ENCODE data around the gene KCTD19. TPM values are rescaled to one million over a fixed set of nuclear protein-coding genes. Genes with fewer than 3 reads are reported as not detected.

KCTD19 gene
- total RNA-seq, 1 experiment from 2014 or later = not detected

DNA sequence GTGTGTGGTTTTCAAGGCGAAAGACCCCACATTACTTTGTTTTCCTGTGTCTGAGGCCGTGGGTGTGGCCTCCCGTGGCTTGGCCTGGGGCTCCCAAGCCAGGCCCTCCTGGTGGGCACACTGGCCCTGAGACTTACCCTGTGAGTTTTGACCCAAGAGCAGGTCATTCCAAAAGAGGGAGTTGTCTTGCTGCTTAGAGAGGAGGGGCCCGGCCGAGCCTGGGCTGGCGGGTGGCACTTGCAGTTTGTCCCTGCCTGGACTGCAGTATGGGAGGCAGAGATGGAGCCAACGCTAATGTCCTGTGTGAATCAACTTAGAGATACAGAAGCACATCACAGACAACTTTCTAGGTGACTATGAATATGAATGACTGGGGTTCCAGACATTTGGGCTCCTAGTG, 24.5 kb downstream of the KCTD19 start:
- H3K4me2 ChIP-seq = no peak overlapping the region

DNA sequence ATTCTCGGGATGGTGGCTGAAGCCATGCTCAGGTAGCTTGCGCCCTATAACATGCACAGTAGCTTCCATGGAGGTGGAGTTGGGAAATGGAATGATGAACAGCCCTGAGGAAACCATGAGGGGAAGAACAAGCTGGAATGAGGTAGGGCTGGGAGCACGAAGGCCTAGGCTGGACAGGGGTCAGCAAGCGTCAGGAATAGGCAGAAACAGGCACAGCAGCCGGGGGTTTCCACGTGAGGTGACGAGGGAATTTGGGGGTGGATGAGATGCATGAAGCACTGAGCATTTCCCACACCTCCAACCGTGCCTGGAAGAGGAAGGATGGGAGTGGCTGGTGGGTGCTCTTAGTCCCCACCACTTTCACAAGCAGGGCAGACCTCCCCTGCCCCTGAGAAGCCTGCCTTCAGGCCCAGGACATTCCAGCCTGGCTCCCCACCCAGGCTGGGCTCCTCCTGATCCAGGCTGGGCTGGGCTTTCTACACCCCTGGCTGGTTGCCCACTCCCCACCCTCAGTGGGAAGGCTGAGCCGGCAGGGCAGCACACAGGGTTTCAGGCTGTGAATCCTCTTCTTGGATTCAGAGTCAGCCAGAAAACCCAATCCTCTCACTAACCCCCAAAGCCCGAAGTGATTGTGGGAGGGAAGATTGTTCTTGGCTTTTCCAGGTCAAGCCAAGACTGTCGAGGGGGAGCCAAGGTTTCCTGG, 25.3 kb downstream of the KCTD19 start:
- no peaks in the 10 kb centered on the region for H3K36me3 ChIP-seq (ENCODE audit: low read depth)
- H4K20me1 ChIP-seq (ENCODE audit: insufficient read depth) = no peaks in the 10 kb centered on the region
- H3K27me3 ChIP-seq (ENCODE audit: insufficient read depth, low read depth) = no peaks in the 10 kb centered on the region
- intact Hi-C loops (cut with micrococcal nuclease; ENCODE audit: unreplicated experiment) = no loop called here
- peaks cover 6% of the 10 kb centered on the region; the same call in 1 of the 2 replicates for H3F3A ChIP-seq (ENCODE audit: insufficient read depth, low read depth)
- peaks cover 7% of the 10 kb centered on the region for H3K4me1 ChIP-seq (replicated peaks; ENCODE audit: insufficient read depth)
- H3K9me2 ChIP-seq (ENCODE audit: insufficient read depth) = no peaks in the 10 kb centered on the region
- TF ChIP-seq EZH2 (IDR thresholded peaks at IDR 0.05; ENCODE audit: low read depth) = no peak
- TF ChIP-seq CTCF (conservative IDR thresholded peaks at IDR 0.05) = no peak
- no peaks in the 10 kb centered on the region for H3K9me3 ChIP-seq (ENCODE audit: insufficient read depth, low read depth)
- CTCF ChIA-PET = no interaction called here
- no peak overlapping the region for H3K4me2 ChIP-seq
- no peak overlapping the region for H3K4me3 ChIP-seq
- no peak overlapping the region for H3K27ac ChIP-seq
- no peak for DNase-seq
- BruUV-seq (replicated peaks) = no TSS peak
- H3K79me2 ChIP-seq (ENCODE audit: low read depth) = no peaks in the 10 kb centered on the region
- POLR2A ChIA-PET (ENCODE audit: unreplicated experiment) = interaction anchor here (0.6 kb wide), 1 partner anchor 22 kb away, joined by 3 read pairs; the partner anchor contains the start of gene PLEKHG4
- no peak overlapping the region for H2AFZ ChIP-seq

More for the DNA sequence above, 24.5 kb downstream of the KCTD19 start:
- CTCF ChIA-PET = no interaction called here
- BruUV-seq (replicated peaks) = no TSS peak
- no peaks in the 10 kb centered on the region for H4K20me1 ChIP-seq (ENCODE audit: insufficient read depth)
- H3K79me2 ChIP-seq (ENCODE audit: low read depth) = no peaks in the 10 kb centered on the region
- no peak for DNase-seq
- H2AFZ ChIP-seq = no peak overlapping the region
- no peak overlapping the region for H3K4me3 ChIP-seq
- H3K9me3 ChIP-seq (ENCODE audit: insufficient read depth, low read depth) = no peaks in the 10 kb centered on the region
- no peaks in the 10 kb centered on the region for H3K27me3 ChIP-seq (ENCODE audit: insufficient read depth, low read depth)
- no peak overlapping the region for H3K27ac ChIP-seq
- no peaks in the 10 kb centered on the region for H3K9me2 ChIP-seq (ENCODE audit: insufficient read depth)
- POLR2A ChIA-PET (ENCODE audit: unreplicated experiment) = no interaction called here
- TF ChIP-seq CTCF (conservative IDR thresholded peaks at IDR 0.05) = no peak
- no peak for TF ChIP-seq EZH2 (IDR thresholded peaks at IDR 0.05; ENCODE audit: low read depth)
- no peaks in the 10 kb centered on the region for H3K4me1 ChIP-seq (replicated peaks; ENCODE audit: insufficient read depth)
- no peaks in the 10 kb centered on the region for H3F3A ChIP-seq (ENCODE audit: insufficient read depth, low read depth)
- H3K36me3 ChIP-seq (ENCODE audit: low read depth) = no peaks in the 10 kb centered on the region
- intact Hi-C loops (cut with micrococcal nuclease; ENCODE audit: unreplicated experiment) = no loop called here

DNA sequence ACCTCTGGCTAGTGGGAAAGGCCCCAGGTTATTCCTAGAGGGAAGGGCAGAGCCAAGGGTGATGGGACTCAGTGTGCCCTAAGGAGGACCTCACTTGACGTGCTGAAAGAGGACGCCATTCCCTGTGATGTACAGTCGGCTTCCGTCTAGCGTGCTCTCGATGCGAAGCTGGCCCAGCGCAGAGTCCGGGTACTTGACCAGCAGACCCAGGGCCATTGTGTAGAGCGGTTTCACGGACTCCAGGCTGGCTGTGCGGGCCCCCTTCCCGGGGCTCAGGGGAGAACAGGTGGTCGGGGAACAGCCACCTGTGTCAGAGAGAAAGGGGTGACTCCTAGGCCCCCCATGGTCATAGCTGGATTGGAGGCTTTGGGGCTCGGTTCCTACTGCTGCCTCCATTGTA, 27.3 kb downstream of the KCTD19 start:
- Histone ChIP-seq H3K36me3 (ENCODE audit: low read depth) (no peaks in the 10 kb centered on the region), H3K27ac (no peak overlapping the region), H4K20me1 (ENCODE audit: insufficient read depth) (no peaks in the 10 kb centered on the region), H3K4me2 (no peak overlapping the region), H2AFZ (no peak overlapping the region), H3K4me3 (no peak overlapping the region), H3K27me3 (ENCODE audit: insufficient read depth, low read depth) (no peaks in the 10 kb centered on the region), H3K9me2 (ENCODE audit: insufficient read depth) (no peaks in the 10 kb centered on the region), H3K9me3 (ENCODE audit: insufficient read depth, low read depth) (no peaks in the 10 kb centered on the region), H3K4me1 (replicated peaks; ENCODE audit: insufficient read depth) (peaks cover 11% of the 10 kb centered on the region), H3F3A (ENCODE audit: insufficient read depth, low read depth) (peaks cover 6% of the 10 kb centered on the region; the same call in 1 of the 2 replicates), H3K79me2 (ENCODE audit: low read depth) (no peaks in the 10 kb centered on the region)
- intact Hi-C loops (cut with micrococcal nuclease; ENCODE audit: unreplicated experiment) = no loop called here
- ChIA-PET POLR2A (ENCODE audit: unreplicated experiment) (no interaction called here), CTCF (no interaction called here)
- BruUV-seq (replicated peaks) = no TSS peak
- DNase-seq = no peak
- no peak for TF ChIP-seq EZH2 (IDR thresholded peaks at IDR 0.05; ENCODE audit: low read depth)
- no peak for TF ChIP-seq CTCF (conservative IDR thresholded peaks at IDR 0.05)

Data from PC-9 (cell line).